Right cardiac atrium (tissue), 5 donors: Measurements from ENCODE around the gene MECP2. TPM values are rescaled to one million over a fixed set of nuclear protein-coding genes. Genes with fewer than 3 reads are reported as not detected.

ENCODE experiments used
- ATAC-seq, 2 donors: fragments of 200-7000 bp; cut with Tn5 transposase; one replicate each; pipeline versions ENCODE4 v1.8.0 to v1.9.1; 2020; ENCODE audit warnings: moderate library complexity in 2 of 2, mild to moderate bottlenecking in 1 of 2
- DNase-seq, 3 donors: peaks; one replicate each; pipeline ENCODE4 v3.0.0-alpha.2; 2020
- H3K27ac ChIP-seq: one replicate; pipeline ENCODE4 v1.5.1; 2013; ENCODE audit warnings: mild to moderate bottlenecking, low read length, control low read depth, moderate library complexity
- H3K27me3 ChIP-seq: one replicate; pipeline ENCODE4 v1.6.1; 2013; ENCODE audit not compliant: control insufficient read depth, insufficient read depth
- H3K4me1 ChIP-seq: one replicate; pipeline ENCODE4 v1.6.1; 2013; ENCODE audit warnings: low read length; ENCODE audit not compliant: control insufficient read depth, insufficient read depth
- H3K4me3 ChIP-seq: one replicate; pipeline ENCODE4 v1.5.1; 2013; ENCODE audit warnings: low read length, control low read depth
- H3K9me3 ChIP-seq: one replicate; pipeline ENCODE4 v1.6.1; 2013; ENCODE audit warnings: low read length; ENCODE audit not compliant: control insufficient read depth
- WGBS: extraction: QIAGEN DNeasy Blood & Tissue Kit; methylation state at CpG from one replicate; pipeline ENCODE4 v1.1.7; 2013; 5-methylcytosine and 5-hydroxymethylcytosine counted together
- intact Hi-C, 4 donors: fragments of 100-400 bp; cut with DNase I; formaldehyde crosslinking; loops; one replicate each; pipeline versions ENCODE4 v1.11.0 to v1.14.0; 2022 to 2023
- polyA plus RNA-seq: library from polyadenylated mRNA; stranded (reverse); fragments of 200-250 nt; gene quantifications from one replicate; pipeline ENCODE4 v1.2.3, GENCODE V29; 2013
- total RNA-seq, 4 donors: library from RNA; stranded (reverse); fragmentation: NEBNext Ultra II Directional; extraction: Animal tissue kit (Norgen Biotek cat#: 25700); gene quantifications; one replicate each; pipeline ENCODE4 v1.2.1, GENCODE V29; 2021
- donor health status: healthy with polysubstance abuse.
- donor health status: DM: no; HTN: yes; CAD: no.
- donor health status: DM: no; HTN: no; CAD: no.
- donor health status: DM: no; HTN: yes; CAD: no; lungs with severe emphysema.
- donor health status: DM: yes; HTN: yes; CAD: no.

Gene MECP2
- total and polyA plus RNA-seq, 5 donors, result 34.9 to 50.2 (median 43.4) TPM

DNA sequence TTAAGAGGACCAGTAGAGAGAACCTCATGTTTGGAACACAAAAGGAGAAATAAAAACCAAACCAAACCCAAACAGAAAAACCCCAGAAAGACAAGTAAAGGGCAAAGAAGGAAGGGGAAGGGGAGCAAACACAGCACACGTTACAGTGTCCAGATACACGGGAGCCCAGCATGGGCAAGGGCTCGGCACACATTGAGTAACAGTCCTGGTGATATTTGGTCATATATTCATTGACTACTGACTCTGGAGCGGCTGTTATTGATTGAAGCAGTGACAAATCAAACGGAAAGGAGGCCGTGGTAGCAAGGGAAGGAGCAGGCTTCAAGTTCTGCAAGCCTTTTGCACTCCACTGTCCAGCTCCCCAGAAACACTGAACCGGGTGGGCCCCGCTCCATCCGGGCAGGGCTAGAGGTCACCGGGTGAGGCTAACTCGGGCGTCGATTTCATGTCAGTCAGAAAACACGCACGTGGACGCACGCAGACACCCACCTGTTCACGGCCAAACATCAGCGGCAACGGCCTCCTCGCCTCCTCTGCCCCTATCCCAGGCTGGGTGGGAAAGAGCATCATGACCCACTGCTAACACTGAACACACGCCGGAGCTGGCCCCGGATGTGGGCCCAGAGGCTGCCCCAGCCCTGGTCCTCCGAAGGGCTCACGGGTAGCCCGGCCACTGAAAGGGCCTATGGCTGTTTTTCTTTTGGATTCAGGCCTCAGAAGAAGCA is 74.1 kb downstream of the MECP2 start:
- no peaks in the 10 kb centered on the region for H3K27me3 ChIP-seq
- no peak overlapping the region for H3K27ac ChIP-seq
- 73% methylated on average over 27 of the region's 27 CpGs for WGBS
- ATAC-seq (no peak), DNase-seq (no peak)
- H3K9me3 ChIP-seq, result no peaks in the 10 kb centered on the region
- no peak overlapping the region for H3K4me3 ChIP-seq
- intact Hi-C loops, result no loop called here
- peaks cover 5% of the 10 kb centered on the region for H3K4me1 ChIP-seq

DNA sequence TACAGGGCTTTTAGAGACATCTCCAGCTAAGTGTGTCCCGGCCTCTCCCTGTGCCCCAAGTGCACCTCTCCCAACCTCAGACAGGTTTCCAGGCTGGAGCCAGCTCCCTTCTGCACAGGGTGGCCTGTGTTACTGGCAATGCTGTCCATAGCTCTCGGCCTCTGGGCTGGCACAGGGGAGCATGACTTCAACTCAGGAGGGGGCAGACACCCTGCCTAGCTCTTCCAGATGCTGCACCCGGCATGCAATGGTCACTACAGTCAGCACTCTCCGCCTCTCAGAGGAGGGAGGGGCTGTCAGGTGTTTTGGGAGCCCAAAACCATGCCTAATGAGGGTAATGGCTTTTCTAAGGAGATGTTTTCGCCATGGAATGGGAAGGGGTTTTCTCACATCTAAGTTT is 75.4 kb downstream of the MECP2 start:
- ATAC-seq (no peak), DNase-seq (no peak)
- intact Hi-C loops, result no loop called here
- 78% methylated on average over 5 of the region's 5 CpGs for WGBS
- Histone ChIP-seq H3K27me3 (no peaks in the 10 kb centered on the region), H3K27ac (no peak overlapping the region), H3K9me3 (no peaks in the 10 kb centered on the region), H3K4me3 (no peak overlapping the region), H3K4me1 (peaks cover 2% of the 10 kb centered on the region)

DNA sequence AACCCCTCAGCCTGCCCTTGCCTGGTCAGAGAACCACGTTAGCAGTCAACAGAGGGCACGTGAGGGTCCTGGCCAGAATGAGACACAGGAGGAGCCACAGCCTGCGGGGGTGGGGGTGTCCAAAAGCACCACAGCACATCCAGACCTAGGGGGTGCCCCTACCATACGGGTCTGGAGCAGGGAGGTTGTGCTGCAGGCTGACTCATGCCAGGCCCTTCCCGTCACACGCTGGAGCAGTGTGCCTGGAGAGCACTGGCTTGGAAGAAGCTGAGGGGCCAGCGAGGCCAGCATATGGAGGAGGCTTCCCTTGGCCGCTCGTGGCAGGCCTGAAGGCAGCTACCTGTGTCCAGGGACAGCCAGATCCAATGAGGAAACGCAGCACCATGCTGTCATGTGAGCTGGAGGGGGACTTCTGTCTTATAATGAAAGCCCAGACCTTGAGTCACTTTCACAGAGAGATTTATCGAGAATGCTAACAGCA is 76.3 kb downstream of the MECP2 start:
- ATAC-seq, result peak in 1 of 2 donors; percentile 11
- no peak overlapping the region for H3K4me3 ChIP-seq
- H3K4me1 ChIP-seq, result peaks cover 2% of the 10 kb centered on the region
- peak in 1 of 3 donors; percentile 47 for DNase-seq
- H3K27ac ChIP-seq, result no peak overlapping the region
- no peaks in the 10 kb centered on the region for H3K27me3 ChIP-seq
- 58% methylated on average over 11 of the region's 11 CpGs for WGBS
- intact Hi-C loops, result no loop called here
- no peaks in the 10 kb centered on the region for H3K9me3 ChIP-seq

DNA sequence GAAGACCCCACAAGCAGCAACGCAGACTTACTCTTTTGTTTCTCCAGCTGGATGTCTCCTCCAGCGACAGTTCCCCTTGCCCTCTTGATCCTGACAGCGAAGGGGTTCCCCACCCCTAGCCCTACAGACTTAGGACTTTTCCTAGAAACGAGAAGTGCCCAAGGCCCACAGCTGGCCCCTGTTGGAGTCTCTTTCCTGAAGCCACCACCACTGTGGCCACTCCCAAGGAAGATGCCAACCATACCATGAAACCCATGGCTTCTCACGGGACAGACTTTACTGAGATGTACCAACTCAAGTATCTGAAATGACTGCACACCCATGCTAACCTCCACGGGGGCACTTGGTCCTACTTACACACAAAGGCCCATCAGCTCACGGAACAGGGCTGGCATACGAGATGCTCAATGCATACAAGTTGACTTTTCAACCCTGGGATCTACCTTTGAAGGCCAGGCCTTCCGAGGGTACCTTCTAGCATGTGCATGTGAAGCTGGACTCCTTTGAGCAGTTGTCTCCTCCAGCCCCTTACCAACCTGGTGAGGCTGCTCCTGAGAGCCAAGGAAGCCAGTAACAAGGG is 76.9 kb downstream of the MECP2 start:
- Histone ChIP-seq H3K4me1 (peaks cover 2% of the 10 kb centered on the region), H3K4me3 (peak overlapping the region; percentile 81), H3K27ac (peak overlapping the region; percentile 53), H3K9me3 (no peaks in the 10 kb centered on the region), H3K27me3 (no peaks in the 10 kb centered on the region)
- intact Hi-C loops, result no loop called here
- ATAC-seq (peak; percentile 3 to 5), DNase-seq (no peak)
- WGBS, result 63% methylated on average over 9 of the region's 9 CpGs

DNA sequence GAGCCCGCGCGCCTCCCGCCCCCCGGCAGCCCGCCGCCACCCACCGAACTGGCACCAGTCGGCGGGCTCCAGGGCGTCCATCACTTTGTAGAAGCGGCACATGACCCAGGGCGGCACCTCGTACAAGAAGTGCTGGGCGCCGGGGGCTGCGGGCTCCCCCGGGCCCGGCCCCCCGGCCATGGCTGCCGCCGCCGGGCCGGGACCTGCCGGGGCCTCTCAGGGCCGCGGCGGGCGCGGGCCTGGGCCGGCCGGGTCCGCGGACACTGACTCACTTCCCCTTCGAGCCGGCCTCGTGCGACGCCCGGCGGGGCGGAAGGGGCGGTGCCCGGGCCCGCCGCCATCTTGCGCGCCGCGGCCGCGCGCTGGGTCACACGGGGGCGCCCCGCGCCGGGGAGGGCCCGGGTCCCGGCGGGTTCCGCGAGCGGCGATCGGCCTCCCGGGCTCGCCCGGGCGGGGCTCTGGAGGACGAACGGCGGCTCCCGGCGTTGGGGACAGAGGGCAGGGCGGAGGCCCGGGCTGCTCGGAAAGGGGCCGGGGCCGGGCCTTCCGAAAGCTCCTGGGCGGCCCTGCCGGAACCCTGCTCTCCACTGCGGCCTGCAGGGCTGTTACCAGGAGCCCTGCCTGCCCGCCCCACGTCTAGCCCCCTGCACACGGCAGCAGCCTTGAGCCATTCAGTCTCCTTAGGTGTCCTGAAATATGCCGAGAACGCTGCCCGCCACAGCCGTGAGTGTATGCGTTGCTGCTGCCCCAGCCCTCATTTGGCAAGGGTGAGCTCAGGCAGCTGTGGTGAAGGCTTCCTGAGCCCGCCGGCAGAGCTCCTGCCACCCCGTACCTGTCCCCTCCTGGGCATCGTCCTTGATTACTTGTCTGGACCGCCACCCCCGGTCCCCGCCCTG is 77.6 kb downstream of the MECP2 start, which contains the start of gene IRAK1:
Gene IRAK1, minus strand, starts transcription at position 270 of the 896 bp plus-strand sequence. Its CDS starts 90 bp downstream, at position 180.
- WGBS, result under 1% methylated on average over 96 of the region's 99 CpGs
- Histone ChIP-seq H3K27ac (peak within 1 kb of the TSS; percentile 53), H3K27me3 (no peaks in the 10 kb centered on the region), H3K9me3 (no peaks in the 10 kb centered on the region), H3K4me3 (peak within 1 kb of the TSS; percentile 81), H3K4me1 (peaks cover 2% of the 10 kb centered on the region)
- ATAC-seq (peak; percentile 77 to 85), DNase-seq (peak; percentile 56 to 88 (median 84))
- intact Hi-C loops, result no loop called here

DNA sequence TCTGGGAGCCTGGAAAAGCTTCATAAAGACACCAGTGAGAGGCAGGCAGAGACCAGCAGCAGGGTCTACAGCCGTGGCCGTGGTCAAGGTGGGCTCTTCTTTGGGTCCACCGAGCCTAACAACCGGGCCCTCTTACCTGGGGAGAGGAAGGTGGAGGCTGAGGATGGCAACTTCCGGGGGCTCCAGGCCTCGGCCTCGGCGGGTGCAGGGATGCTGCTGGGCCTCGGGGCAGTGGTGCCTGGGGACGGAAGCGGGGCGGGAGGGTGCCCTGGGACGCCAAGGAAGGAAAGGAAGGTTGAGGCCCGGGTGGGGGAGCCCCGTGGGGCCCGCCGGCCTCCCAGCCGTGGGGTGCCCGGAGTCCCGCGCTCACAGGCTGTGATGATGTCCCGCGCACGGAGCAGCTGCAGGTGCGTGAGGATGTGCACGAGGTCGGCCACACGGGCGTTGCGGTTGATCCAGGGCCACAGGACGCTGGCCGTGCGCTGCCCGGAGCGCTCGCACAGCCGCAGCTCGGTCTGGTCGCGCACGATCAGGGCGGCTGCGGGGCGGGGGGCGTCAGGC is 78.4 kb downstream of the MECP2 start:
- H3K27me3 ChIP-seq, result no peaks in the 10 kb centered on the region
- intact Hi-C loops, result no loop called here
- ATAC-seq, result no peak
- DNase-seq, result peak in 1 of 3 donors; percentile 58
- H3K4me1 ChIP-seq, result peaks cover 2% of the 10 kb centered on the region
- H3K4me3 ChIP-seq, result peak overlapping the region; percentile 81
- H3K9me3 ChIP-seq, result no peaks in the 10 kb centered on the region
- WGBS, result 3% methylated on average over 45 of the region's 45 CpGs
- H3K27ac ChIP-seq, result peak overlapping the region; percentile 43

DNA sequence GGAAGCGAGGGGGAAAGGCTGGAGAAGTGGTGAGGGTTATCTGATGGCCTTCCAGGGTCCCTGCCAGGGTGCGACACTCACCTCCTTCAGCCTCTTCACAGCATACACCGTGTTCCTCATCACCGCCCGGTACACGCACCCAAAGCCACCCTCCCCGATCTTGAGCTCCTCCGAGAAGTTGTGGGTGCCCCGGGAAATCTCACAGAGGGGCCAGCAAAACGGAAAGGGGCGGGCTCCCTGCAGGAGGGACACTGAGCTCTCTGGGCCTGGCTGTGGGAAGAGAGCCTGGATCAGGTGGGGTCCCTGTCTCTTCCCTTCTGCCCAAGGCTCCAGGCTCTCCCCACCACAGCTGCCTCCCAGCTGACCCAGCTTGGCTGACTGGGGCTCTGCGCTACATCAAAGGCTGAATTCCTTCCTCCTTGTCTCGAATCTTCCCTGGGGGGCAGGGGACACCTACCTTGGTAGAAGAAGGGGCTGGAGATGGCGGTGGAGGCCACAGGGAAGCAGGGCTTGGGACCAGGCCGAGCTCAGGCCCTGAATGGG is 78.9 kb downstream of the MECP2 start:
- Histone ChIP-seq H3K4me1 (peaks cover 2% of the 10 kb centered on the region), H3K4me3 (peak overlapping the region; percentile 81), H3K27ac (no peak overlapping the region), H3K27me3 (no peaks in the 10 kb centered on the region), H3K9me3 (no peaks in the 10 kb centered on the region)
- intact Hi-C loops, result no loop called here
- ATAC-seq, result no peak
- DNase-seq, result peak in 1 of 3 donors; percentile 41
- WGBS, result 73% methylated on average over 15 of the region's 15 CpGs

DNA sequence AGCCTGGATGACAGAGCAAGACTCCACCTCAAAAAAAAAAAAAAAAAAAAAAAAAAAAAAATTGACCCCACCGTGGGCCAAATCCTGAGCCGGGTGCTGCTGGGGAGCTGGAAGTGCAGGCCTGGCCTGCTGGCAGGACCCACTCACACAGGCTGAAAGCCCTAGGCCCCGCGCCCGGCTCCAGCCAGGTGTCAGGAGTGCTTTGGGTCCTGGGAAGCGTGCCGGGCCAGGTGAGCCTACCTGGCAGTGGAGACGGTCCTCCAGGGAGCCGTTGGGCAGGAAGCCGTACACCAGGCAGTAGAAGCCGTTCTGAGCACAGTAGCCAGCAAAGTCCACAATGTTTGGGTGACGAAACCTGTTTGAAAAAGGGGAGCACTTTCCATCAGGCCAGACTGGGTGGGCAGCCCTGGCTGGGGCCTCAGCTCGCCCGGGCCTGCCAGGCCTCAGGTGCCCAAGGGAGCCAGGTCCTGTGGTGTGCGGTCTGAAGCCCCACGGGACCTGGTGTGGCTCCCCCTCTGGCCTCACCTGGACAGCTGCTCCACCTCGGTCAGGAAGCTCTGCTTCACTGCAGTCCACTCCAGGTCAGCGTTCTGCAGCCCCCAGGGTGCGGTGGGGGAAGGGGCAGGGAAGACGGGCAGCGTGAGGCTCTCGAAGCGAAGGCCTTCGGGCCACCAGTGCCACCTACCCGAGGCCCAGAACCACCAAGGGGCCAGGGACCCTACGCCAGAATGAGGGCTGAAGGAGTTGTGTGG is 79.6 kb downstream of the MECP2 start:
- Histone ChIP-seq H3K4me1 (peaks cover 2% of the 10 kb centered on the region), H3K27me3 (no peaks in the 10 kb centered on the region), H3K27ac (no peak overlapping the region), H3K9me3 (no peaks in the 10 kb centered on the region), H3K4me3 (no peak overlapping the region)
- intact Hi-C loops, result no loop called here
- DNase-seq (peak in 1 of 3 donors; percentile 38), ATAC-seq (no peak)
- 88% methylated on average over 25 of the region's 26 CpGs for WGBS

DNA sequence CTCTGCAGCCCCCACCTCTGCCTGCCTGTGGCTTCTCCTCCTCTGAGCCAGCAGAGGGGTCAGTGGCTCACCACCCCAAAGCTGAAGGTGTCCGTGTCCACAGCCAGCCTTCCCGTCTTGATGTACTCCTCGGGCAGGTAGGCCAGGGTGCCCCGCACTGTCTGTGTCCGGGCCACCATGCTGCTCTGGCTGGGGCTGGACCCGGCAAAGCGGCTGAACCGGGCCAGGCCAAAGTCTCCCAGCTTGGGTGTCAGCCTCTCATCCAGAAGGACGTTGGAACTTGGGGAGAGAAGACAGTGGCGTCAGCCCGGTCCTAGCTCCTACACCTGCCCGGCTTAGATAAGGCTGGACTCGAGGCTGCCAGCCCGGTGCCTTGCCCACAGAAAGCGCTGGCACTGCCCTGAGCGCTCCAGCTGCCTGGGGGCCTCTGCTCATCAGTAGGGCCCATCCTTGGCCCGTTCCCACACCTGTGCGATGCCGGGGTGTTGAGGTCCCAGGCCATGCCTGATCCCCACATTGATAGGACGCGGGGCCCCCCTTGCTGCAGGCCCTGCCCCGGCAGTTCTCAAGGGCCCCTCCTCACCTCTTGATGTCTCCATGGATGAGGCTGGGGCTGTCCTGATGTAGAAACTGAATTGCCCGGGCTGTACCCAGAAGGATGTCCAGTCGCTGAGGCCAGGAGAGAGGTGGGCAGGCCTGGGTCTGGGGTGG is 81.0 kb downstream of the MECP2 start:
- intact Hi-C loops, result no loop called here
- H3K27ac ChIP-seq, result no peak overlapping the region
- ATAC-seq (no peak), DNase-seq (peak in 1 of 3 donors; percentile 60)
- H3K4me1 ChIP-seq, result peaks cover 2% of the 10 kb centered on the region
- 88% methylated on average over 24 of the region's 24 CpGs for WGBS
- no peak overlapping the region for H3K4me3 ChIP-seq
- no peaks in the 10 kb centered on the region for H3K9me3 ChIP-seq
- H3K27me3 ChIP-seq, result no peaks in the 10 kb centered on the region
